ENCODE data around the gene SEMA4B. TPM values are rescaled to one million over a fixed set of nuclear protein-coding genes. Genes with fewer than 3 reads are reported as not detected.

SEMA4B gene
- total and polyA plus RNA-seq, 9 of the 15 experiments (the other 6 are each of a cell fraction or from before 2014, with no cell fraction given): 1.3 to 33.6 (median 11.0) TPM

- TF ChIP-seq ZNF695 (CRISPR knock-in tag; IDR thresholded peaks at IDR 0.05) (no peak), RHOXF2B (CRISPR knock-in tag; conservative IDR thresholded peaks at IDR 0.05) (no peak), SRSF9 (IDR thresholded peaks at IDR 0.05; ENCODE audit: borderline replicate concordance, low read depth, low read length) (no peak), NR0B1 (IDR thresholded peaks at IDR 0.05; ENCODE audit: partially characterized antibody) (no peak), ZNF408 (CRISPR knock-in tag; IDR thresholded peaks at IDR 0.05; ENCODE audit: low read depth) (no peak), YY1 (IDR thresholded peaks at IDR 0.05; ENCODE audit: borderline replicate concordance in 1 of 3, control insufficient read depth in 1 of 3, extremely low read depth in 1 of 3, insufficient read depth in 3 of 3, insufficient read length in 1 of 3, insufficient replicate concordance in 2 of 3, low read depth in 1 of 3, low read length in 2 of 3) (peak in 1 of 3 experiments; percentile 13), ZNF274 (IDR thresholded peaks at IDR 0.05; ENCODE audit: borderline replicate concordance, low read depth, low read length) (no peak), DIDO1 (tag; IDR thresholded peaks at IDR 0.05; ENCODE audit: low read depth) (no peak), SPI1 (IDR thresholded peaks at IDR 0.05; ENCODE audit: borderline replicate concordance, low read depth, low read length) (no peak), ZFPM2 (CRISPR knock-in tag; IDR thresholded peaks at IDR 0.05) (no peak), CHD1 (IDR thresholded peaks at IDR 0.05; ENCODE audit: low read length) (no peak), ZNF140 (CRISPR knock-in tag; IDR thresholded peaks at IDR 0.05) (no peak), U2AF1 (optimal IDR thresholded peaks at IDR 0.05; ENCODE audit: low read depth, low read length) (no peak), RBFOX2 (IDR thresholded peaks at IDR 0.05; ENCODE audit: low read depth, low read length) (peak; percentile 60), TGIF2 (CRISPR knock-in tag; IDR thresholded peaks at IDR 0.05) (no peak), SMAD4 (CRISPR knock-in tag; conservative IDR thresholded peaks at IDR 0.05) (peak; percentile 12; the same call in 1 of the 2 replicates)
- TF ChIP-seq, protein P1, sequence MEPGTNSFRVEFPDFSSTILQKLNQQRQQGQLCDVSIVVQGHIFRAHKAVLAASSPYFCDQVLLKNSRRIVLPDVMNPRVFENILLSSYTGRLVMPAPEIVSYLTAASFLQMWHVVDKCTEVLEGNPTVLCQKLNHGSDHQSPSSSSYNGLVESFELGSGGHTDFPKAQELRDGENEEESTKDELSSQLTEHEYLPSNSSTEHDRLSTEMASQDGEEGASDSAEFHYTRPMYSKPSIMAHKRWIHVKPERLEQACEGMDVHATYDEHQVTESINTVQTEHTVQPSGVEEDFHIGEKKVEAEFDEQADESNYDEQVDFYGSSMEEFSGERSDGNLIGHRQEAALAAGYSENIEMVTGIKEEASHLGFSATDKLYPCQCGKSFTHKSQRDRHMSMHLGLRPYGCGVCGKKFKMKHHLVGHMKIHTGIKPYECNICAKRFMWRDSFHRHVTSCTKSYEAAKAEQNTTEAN (CRISPR knock-in tag; IDR thresholded peaks at IDR 0.05): no peak
- TF ChIP-seq, protein P2, sequence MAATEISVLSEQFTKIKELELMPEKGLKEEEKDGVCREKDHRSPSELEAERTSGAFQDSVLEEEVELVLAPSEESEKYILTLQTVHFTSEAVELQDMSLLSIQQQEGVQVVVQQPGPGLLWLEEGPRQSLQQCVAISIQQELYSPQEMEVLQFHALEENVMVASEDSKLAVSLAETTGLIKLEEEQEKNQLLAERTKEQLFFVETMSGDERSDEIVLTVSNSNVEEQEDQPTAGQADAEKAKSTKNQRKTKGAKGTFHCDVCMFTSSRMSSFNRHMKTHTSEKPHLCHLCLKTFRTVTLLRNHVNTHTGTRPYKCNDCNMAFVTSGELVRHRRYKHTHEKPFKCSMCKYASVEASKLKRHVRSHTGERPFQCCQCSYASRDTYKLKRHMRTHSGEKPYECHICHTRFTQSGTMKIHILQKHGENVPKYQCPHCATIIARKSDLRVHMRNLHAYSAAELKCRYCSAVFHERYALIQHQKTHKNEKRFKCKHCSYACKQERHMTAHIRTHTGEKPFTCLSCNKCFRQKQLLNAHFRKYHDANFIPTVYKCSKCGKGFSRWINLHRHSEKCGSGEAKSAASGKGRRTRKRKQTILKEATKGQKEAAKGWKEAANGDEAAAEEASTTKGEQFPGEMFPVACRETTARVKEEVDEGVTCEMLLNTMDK (IDR thresholded peaks at IDR 0.05; ENCODE audit: borderline replicate concordance, insufficient read depth, low read depth, low read length, poor library complexity, severe bottlenecking): peak; percentile 44
- TF ChIP-seq, protein P3, sequence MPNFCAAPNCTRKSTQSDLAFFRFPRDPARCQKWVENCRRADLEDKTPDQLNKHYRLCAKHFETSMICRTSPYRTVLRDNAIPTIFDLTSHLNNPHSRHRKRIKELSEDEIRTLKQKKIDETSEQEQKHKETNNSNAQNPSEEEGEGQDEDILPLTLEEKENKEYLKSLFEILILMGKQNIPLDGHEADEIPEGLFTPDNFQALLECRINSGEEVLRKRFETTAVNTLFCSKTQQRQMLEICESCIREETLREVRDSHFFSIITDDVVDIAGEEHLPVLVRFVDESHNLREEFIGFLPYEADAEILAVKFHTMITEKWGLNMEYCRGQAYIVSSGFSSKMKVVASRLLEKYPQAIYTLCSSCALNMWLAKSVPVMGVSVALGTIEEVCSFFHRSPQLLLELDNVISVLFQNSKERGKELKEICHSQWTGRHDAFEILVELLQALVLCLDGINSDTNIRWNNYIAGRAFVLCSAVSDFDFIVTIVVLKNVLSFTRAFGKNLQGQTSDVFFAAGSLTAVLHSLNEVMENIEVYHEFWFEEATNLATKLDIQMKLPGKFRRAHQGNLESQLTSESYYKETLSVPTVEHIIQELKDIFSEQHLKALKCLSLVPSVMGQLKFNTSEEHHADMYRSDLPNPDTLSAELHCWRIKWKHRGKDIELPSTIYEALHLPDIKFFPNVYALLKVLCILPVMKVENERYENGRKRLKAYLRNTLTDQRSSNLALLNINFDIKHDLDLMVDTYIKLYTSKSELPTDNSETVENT (CRISPR knock-in tag; IDR thresholded peaks at IDR 0.05): 0 out of 2 replicates have a peak, but pooled peaks have one; percentile 11
Observed at GRCh38 chr15:90184786-90185704, 16.1 kb upstream of the SEMA4B start (continued).
